ENCODE data around the gene SF1. TPM values are rescaled to one million over a fixed set of nuclear protein-coding genes. Genes with fewer than 3 reads are reported as not detected.
A peak's percentile ranks its signal among the peaks of the same experiment; 100 is the strongest.

The SF1 gene
- total and polyA plus RNA-seq, 2 of the 4 experiments (the other 2 are of a cell fraction) = 56.8 to 88.0 TPM

- intact Hi-C loops (cut with micrococcal nuclease) = no loop called here
- Histone ChIP-seq H2BK20ac (ENCODE audit: low read depth, low read length) (no peak overlapping the region), H2BK15ac (ENCODE audit: low read depth, low read length) (no peak overlapping the region), H4K5ac (ENCODE audit: low read depth, low read length) (no peak overlapping the region), H3K36me3 (ENCODE audit: control insufficient read depth, insufficient read depth, low read length) (peaks cover 76% of the 10 kb centered on the region), H3K23ac (ENCODE audit: low read depth, low read length) (no peak overlapping the region), H3K4ac (ENCODE audit: low read depth, low read length) (no peak overlapping the region), H3K9me3 (ENCODE audit: control insufficient read depth, insufficient read depth, low read length) (no peaks in the 10 kb centered on the region), H3K79me1 (ENCODE audit: low read depth in 1 of 2, low read length in 2 of 2) (peaks cover 31 to 73% of the 10 kb centered on the region in 2 experiments), H2AFZ (replicated peaks; ENCODE audit: low read length, poor library complexity) (no peak overlapping the region), H4K20me1 (ENCODE audit: insufficient read depth, low read length) (peaks cover 66% of the 10 kb centered on the region), H2AK5ac (ENCODE audit: low read depth, low read length) (no peak overlapping the region), H4K8ac (ENCODE audit: low read depth in 2 of 2, low read length in 2 of 2) (no peak overlapping the region), H3K14ac (replicated peaks; ENCODE audit: low read depth, low read length) (no peak overlapping the region), H3K27me3 (ENCODE audit: control insufficient read depth, insufficient read depth, low read length) (no peaks in the 10 kb centered on the region), H3K4me1 (ENCODE audit: control insufficient read depth, insufficient read depth, low read length) (peaks cover 18% of the 10 kb centered on the region), H3K56ac (ENCODE audit: extremely low read depth, insufficient read depth, low read length) (no peak overlapping the region), H3K18ac (ENCODE audit: low read depth, low read length) (no peak overlapping the region), H3K27ac (ENCODE audit: insufficient read depth, low read length) (no peak overlapping the region), H3K4me3 (ENCODE audit: insufficient read depth, low read depth, low read length) (no peak overlapping the region), H4K91ac (ENCODE audit: insufficient read depth, low read depth, low read length) (no peak overlapping the region), H2BK5ac (ENCODE audit: low read depth, low read length, poor library complexity, severe bottlenecking) (no peak overlapping the region), H2AK9ac (replicated peaks; ENCODE audit: low read depth, low read length, poor library complexity) (no peak overlapping the region), H3K9me1 (ENCODE audit: insufficient read depth, low read length) (peaks cover 18% of the 10 kb centered on the region; the same call in 1 of the 2 replicates), H3K9ac (ENCODE audit: low read depth, low read length) (no peak overlapping the region), H3K4me2 (ENCODE audit: low read depth, low read length) (no peak overlapping the region), H2BK120ac (ENCODE audit: low read depth, low read length) (no peak overlapping the region)
- TSS peak; percentile 84 for BruUV-seq (replicated peaks)
- in situ Hi-C loops (cut with MboI; ENCODE audit: low sequenced_read_pairs) = no loop called here
- TF ChIP-seq RCOR1 (IDR thresholded peaks at IDR 0.05; ENCODE audit: insufficient replicate concordance, low read length) (no peak), MAFK (IDR thresholded peaks at IDR 0.05; ENCODE audit: low read depth, low read length) (no peak), RAD21 (IDR thresholded peaks at IDR 0.05; ENCODE audit: low read length) (no peak), SMC3 (IDR thresholded peaks at IDR 0.05; ENCODE audit: low read depth, low read length) (no peak), BHLHE40 (IDR thresholded peaks at IDR 0.05; ENCODE audit: low read depth, low read length) (no peak), NFE2L2 (IDR thresholded peaks at IDR 0.05; ENCODE audit: low read depth, low read length) (no peak), RFX5 (IDR thresholded peaks at IDR 0.05; ENCODE audit: low read depth, low read length) (no peak), FOS (IDR thresholded peaks at IDR 0.05; ENCODE audit: low read depth, low read length) (no peak), CEBPB (IDR thresholded peaks at IDR 0.05; ENCODE audit: low read depth, low read length) (no peak), CHD1 (IDR thresholded peaks at IDR 0.05; ENCODE audit: low read depth, low read length) (no peak), MAZ (IDR thresholded peaks at IDR 0.05; ENCODE audit: borderline replicate concordance, low read depth, low read length) (no peak), ELK1 (IDR thresholded peaks at IDR 0.05; ENCODE audit: borderline replicate concordance, low read depth, low read length) (no peak), POLR2A (IDR thresholded peaks at IDR 0.05; ENCODE audit: low read depth, low read length) (no peak), MXI1 (IDR thresholded peaks at IDR 0.05; ENCODE audit: borderline replicate concordance, low read depth, low read length) (no peak)
- TF ChIP-seq, protein P1, sequence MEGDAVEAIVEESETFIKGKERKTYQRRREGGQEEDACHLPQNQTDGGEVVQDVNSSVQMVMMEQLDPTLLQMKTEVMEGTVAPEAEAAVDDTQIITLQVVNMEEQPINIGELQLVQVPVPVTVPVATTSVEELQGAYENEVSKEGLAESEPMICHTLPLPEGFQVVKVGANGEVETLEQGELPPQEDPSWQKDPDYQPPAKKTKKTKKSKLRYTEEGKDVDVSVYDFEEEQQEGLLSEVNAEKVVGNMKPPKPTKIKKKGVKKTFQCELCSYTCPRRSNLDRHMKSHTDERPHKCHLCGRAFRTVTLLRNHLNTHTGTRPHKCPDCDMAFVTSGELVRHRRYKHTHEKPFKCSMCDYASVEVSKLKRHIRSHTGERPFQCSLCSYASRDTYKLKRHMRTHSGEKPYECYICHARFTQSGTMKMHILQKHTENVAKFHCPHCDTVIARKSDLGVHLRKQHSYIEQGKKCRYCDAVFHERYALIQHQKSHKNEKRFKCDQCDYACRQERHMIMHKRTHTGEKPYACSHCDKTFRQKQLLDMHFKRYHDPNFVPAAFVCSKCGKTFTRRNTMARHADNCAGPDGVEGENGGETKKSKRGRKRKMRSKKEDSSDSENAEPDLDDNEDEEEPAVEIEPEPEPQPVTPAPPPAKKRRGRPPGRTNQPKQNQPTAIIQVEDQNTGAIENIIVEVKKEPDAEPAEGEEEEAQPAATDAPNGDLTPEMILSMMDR (conservative IDR thresholded peaks at IDR 0.05; ENCODE audit: low read depth, low read length) = no peak
- TF ChIP-seq, protein P2, sequence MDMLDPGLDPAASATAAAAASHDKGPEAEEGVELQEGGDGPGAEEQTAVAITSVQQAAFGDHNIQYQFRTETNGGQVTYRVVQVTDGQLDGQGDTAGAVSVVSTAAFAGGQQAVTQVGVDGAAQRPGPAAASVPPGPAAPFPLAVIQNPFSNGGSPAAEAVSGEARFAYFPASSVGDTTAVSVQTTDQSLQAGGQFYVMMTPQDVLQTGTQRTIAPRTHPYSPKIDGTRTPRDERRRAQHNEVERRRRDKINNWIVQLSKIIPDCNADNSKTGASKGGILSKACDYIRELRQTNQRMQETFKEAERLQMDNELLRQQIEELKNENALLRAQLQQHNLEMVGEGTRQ (IDR thresholded peaks at IDR 0.05; ENCODE audit: low read depth, low read length) = no peak
- DNase-seq (no peak), ATAC-seq (ENCODE audit: low read depth) (no peak)
- dilution Hi-C loops (cut with HindIII; ENCODE audit: low sequenced_read_pairs, unreplicated experiment) = no loop called here
- CTCF ChIA-PET = no interaction called here
- POLR2A ChIA-PET (ENCODE audit: unreplicated experiment) = no interaction called here
- 96% methylated on average over 5 of the region's 8 CpGs; no CpG with 5 or more reads in 1 of the 2 experiments for WGBS, 2 experiments (ENCODE audit: extremely low coverage in 2 of 2, insufficient read length in 1 of 2)
Measured at GRCh38 chr11:64764753-64765152, 13.6 kb downstream of the SF1 start.
